ENCODE data around the gene AXIN1.

The AXIN1 gene

GRCh38 chr16:352547-353403 is at the start of gene AXIN1:
Gene AXIN1, minus strand, starts transcription at chr16:352723. Its CDS starts 5,698 bp downstream, at chr16:347025.
- 0 out of 2 replicates have a peak within 1 kb of the TSS, but pooled peaks have one; percentile 24 for H3K27ac ChIP-seq (ENCODE audit: low read depth, low read length)
- peak within 1 kb of the TSS; percentile 81 for H3K9ac ChIP-seq (ENCODE audit: low read length)
- no peaks in the 10 kb centered on the region for H3K27me3 ChIP-seq (ENCODE audit: control insufficient read depth, insufficient read depth, low read length)
- peak within 1 kb of the TSS; percentile 76 for H3K4me3 ChIP-seq (ENCODE audit: low read depth, low read length)
- H3K9me3 ChIP-seq (ENCODE audit: control insufficient read depth, insufficient read depth, low read depth, low read length) = no peaks in the 10 kb centered on the region
- peaks cover 4% of the 10 kb centered on the region; the same call in 1 of the 2 replicates for H3K4me1 ChIP-seq (ENCODE audit: control insufficient read depth, insufficient read depth, low read length)
- peaks cover 8% of the 10 kb centered on the region; the same call in 1 of the 2 replicates for H3K36me3 ChIP-seq (ENCODE audit: control insufficient read depth, insufficient read depth, low read length)

- Histone ChIP-seq H3K36me3 (ENCODE audit: control insufficient read depth, insufficient read depth, low read length) (peaks cover 18% of the 10 kb centered on the region), H3K9me3 (ENCODE audit: control insufficient read depth, insufficient read depth, low read depth, low read length) (no peaks in the 10 kb centered on the region), H3K4me3 (ENCODE audit: low read depth, low read length) (peak within 1 kb of the TSS; percentile 81), H3K4me1 (ENCODE audit: control insufficient read depth, insufficient read depth, low read length) (peaks cover 17% of the 10 kb centered on the region; the same call in 1 of the 2 replicates), H3K27ac (ENCODE audit: low read depth, low read length) (peak within 1 kb of the TSS; percentile 75; the same call in 1 of the 2 replicates), H3K27me3 (ENCODE audit: control insufficient read depth, insufficient read depth, low read length) (no peaks in the 10 kb centered on the region), H3K9ac (ENCODE audit: low read length) (peak within 1 kb of the TSS; percentile 84)
Measured at GRCh38 chr16:401468-402348, 49.2 kb upstream of the AXIN1 start, which contains the start of gene DECR2. Gene DECR2, plus strand, starts transcription at chr16:401885. Its CDS starts 79 bp downstream, at chr16:401964.

DNA sequence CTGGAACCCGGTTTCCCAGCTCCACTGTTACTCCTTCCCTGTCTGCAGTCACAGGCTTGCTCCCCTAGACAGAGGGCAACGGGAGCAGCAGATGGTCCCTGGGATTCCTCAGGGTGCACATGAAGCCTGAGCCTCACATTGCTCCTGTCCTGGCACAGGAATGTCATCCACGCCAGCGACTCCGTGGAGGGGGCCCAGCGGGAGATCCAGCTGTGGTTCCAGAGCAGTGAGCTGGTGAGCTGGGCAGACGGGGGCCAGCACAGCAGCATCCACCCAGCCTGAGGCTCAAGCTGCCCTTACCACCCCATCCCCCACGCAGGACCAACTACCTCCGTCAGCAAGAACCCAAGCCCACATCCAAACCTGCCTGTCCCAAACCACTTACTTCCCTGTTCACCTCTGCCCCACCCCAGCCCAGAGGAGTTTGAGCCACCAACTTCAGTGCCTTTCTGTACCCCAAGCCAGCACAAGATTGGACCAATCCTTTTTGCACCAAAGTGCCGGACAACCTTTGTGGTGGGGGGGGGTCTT is 47.6 kb upstream of the AXIN1 start:
- Histone ChIP-seq H3K27ac (ENCODE audit: low read depth, low read length) (no peak overlapping the region), H3K36me3 (ENCODE audit: control insufficient read depth, insufficient read depth, low read length) (peaks cover 18% of the 10 kb centered on the region), H3K4me1 (ENCODE audit: control insufficient read depth, insufficient read depth, low read length) (peaks cover 22% of the 10 kb centered on the region), H3K4me3 (ENCODE audit: low read depth, low read length) (peak overlapping the region; percentile 77), H3K27me3 (ENCODE audit: control insufficient read depth, insufficient read depth, low read length) (no peaks in the 10 kb centered on the region), H3K9me3 (ENCODE audit: control insufficient read depth, insufficient read depth, low read depth, low read length) (no peaks in the 10 kb centered on the region), H3K9ac (ENCODE audit: low read length) (no peak overlapping the region)

- Histone ChIP-seq H3K4me1 (ENCODE audit: control insufficient read depth, insufficient read depth, low read length) (peaks cover 22% of the 10 kb centered on the region), H3K27ac (ENCODE audit: low read depth, low read length) (no peak overlapping the region)
Measured at GRCh38 chr16:399340-400019, 47.0 kb upstream of the AXIN1 start.

GRCh38 chr16:398561-399339 is 46.2 kb upstream of the AXIN1 start:
- no peak overlapping the region for H3K9ac ChIP-seq (ENCODE audit: low read length)
- H3K27ac ChIP-seq (ENCODE audit: low read depth, low read length) = no peak overlapping the region
- H3K36me3 ChIP-seq (ENCODE audit: control insufficient read depth, insufficient read depth, low read length) = peaks cover 18% of the 10 kb centered on the region
- 0 out of 2 replicates have a peak overlapping the region, but pooled peaks have one; percentile 43 for H3K4me3 ChIP-seq (ENCODE audit: low read depth, low read length)
- peaks cover 22% of the 10 kb centered on the region for H3K4me1 ChIP-seq (ENCODE audit: control insufficient read depth, insufficient read depth, low read length)
- H3K9me3 ChIP-seq (ENCODE audit: control insufficient read depth, insufficient read depth, low read depth, low read length) = no peaks in the 10 kb centered on the region
- H3K27me3 ChIP-seq (ENCODE audit: control insufficient read depth, insufficient read depth, low read length) = no peaks in the 10 kb centered on the region

More at GRCh38 chr16:399340-400019, 47.0 kb upstream of the AXIN1 start:
- no peak overlapping the region for H3K4me3 ChIP-seq (ENCODE audit: low read depth, low read length)
- peaks cover 18% of the 10 kb centered on the region for H3K36me3 ChIP-seq (ENCODE audit: control insufficient read depth, insufficient read depth, low read length)
- no peaks in the 10 kb centered on the region for H3K9me3 ChIP-seq (ENCODE audit: control insufficient read depth, insufficient read depth, low read depth, low read length)
- H3K9ac ChIP-seq (ENCODE audit: low read length) = no peak overlapping the region
- no peaks in the 10 kb centered on the region for H3K27me3 ChIP-seq (ENCODE audit: control insufficient read depth, insufficient read depth, low read length)

GRCh38 chr16:397736-398332 is 45.3 kb upstream of the AXIN1 start:
- Histone ChIP-seq H3K9me3 (ENCODE audit: control insufficient read depth, insufficient read depth, low read depth, low read length) (peaks cover under 1% of the 10 kb centered on the region; the same call in 1 of the 2 replicates), H3K27me3 (ENCODE audit: control insufficient read depth, insufficient read depth, low read length) (no peaks in the 10 kb centered on the region), H3K4me3 (ENCODE audit: low read depth, low read length) (peak overlapping the region; percentile 43), H3K27ac (ENCODE audit: low read depth, low read length) (peak overlapping the region; percentile 21; the same call in 1 of the 2 replicates), H3K36me3 (ENCODE audit: control insufficient read depth, insufficient read depth, low read length) (peaks cover 18% of the 10 kb centered on the region), H3K4me1 (ENCODE audit: control insufficient read depth, insufficient read depth, low read length) (peaks cover 22% of the 10 kb centered on the region), H3K9ac (ENCODE audit: low read length) (peak overlapping the region; percentile 66)

DNA sequence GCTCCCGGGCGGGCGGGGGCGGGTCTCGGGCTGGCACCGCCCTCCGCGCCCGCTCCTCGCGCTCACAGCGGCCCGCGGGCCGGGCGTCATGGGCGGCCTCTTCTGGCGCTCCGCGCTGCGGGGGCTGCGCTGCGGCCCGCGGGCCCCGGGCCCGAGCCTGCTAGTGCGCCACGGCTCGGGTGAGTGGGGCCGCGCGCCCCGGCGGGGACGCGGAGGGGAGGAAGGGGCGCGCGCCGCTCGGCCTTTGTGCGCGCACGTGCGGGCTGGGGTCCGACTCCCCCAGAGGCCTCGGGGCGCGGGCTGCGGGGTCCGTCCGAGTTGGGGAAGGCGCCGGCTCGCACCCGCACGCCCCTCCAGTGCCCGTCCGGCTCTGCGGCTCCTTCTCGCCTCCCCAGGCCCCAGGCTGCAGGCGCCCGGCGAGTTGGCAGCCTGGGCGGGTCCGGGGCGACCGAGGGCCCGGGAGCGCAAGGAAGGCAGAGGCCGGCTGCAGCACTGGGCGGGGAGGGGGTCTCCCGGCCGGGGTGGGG is 44.7 kb upstream of the AXIN1 start, which contains the start of gene NME4:
Gene NME4 (plus strand): TSS at position 65 of the 527 bp plus-strand sequence. CDS start 24 bp downstream, at position 89.
- H3K4me3 ChIP-seq (ENCODE audit: low read depth, low read length) = peak within 1 kb of the TSS; percentile 73
- peaks cover 18% of the 10 kb centered on the region for H3K36me3 ChIP-seq (ENCODE audit: control insufficient read depth, insufficient read depth, low read length)
- H3K4me1 ChIP-seq (ENCODE audit: control insufficient read depth, insufficient read depth, low read length) = peaks cover 22% of the 10 kb centered on the region
- peak within 1 kb of the TSS; percentile 58; the same call in 1 of the 2 replicates for H3K27ac ChIP-seq (ENCODE audit: low read depth, low read length)
- H3K9me3 ChIP-seq (ENCODE audit: control insufficient read depth, insufficient read depth, low read depth, low read length) = peaks cover 6% of the 10 kb centered on the region
- H3K9ac ChIP-seq (ENCODE audit: low read length) = peak within 1 kb of the TSS; percentile 81
- no peaks in the 10 kb centered on the region for H3K27me3 ChIP-seq (ENCODE audit: control insufficient read depth, insufficient read depth, low read length)

DNA sequence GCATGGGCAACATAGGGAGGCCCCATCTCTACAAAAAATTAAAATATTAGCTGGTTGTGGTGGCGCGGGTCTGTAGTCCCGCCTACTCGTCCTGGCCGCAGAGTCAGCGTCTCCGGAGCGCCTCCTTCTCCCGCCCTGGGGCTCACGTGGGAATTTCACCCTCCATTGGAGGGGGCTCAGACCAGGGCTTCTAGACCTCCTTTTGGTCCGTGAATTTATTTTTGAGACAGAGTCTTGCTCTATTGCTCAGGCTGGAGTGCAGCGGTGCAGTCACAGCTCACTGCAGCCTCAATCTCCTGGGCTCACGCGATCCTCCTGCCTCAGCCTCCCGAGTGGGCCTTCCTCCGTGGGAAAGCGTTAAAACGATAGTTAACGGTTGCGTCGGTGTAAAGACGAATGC is 44.1 kb upstream of the AXIN1 start:
- peaks cover 10% of the 10 kb centered on the region for H3K9me3 ChIP-seq (ENCODE audit: control insufficient read depth, insufficient read depth, low read depth, low read length)
- peak overlapping the region; percentile 68 for H3K9ac ChIP-seq (ENCODE audit: low read length)
- peaks cover 18% of the 10 kb centered on the region for H3K36me3 ChIP-seq (ENCODE audit: control insufficient read depth, insufficient read depth, low read length)
- H3K4me3 ChIP-seq (ENCODE audit: low read depth, low read length) = peak overlapping the region; percentile 61
- H3K27ac ChIP-seq (ENCODE audit: low read depth, low read length) = peak overlapping the region; percentile 2; the same call in 1 of the 2 replicates
- H3K27me3 ChIP-seq (ENCODE audit: control insufficient read depth, insufficient read depth, low read length) = no peaks in the 10 kb centered on the region
- H3K4me1 ChIP-seq (ENCODE audit: control insufficient read depth, insufficient read depth, low read length) = peaks cover 22% of the 10 kb centered on the region

- Histone ChIP-seq H3K4me1 (ENCODE audit: control insufficient read depth, insufficient read depth, low read length) (peaks cover 22% of the 10 kb centered on the region), H3K4me3 (ENCODE audit: low read depth, low read length) (peak overlapping the region; percentile 61), H3K9ac (ENCODE audit: low read length) (peak overlapping the region; percentile 68), H3K9me3 (ENCODE audit: control insufficient read depth, insufficient read depth, low read depth, low read length) (peaks cover 10% of the 10 kb centered on the region), H3K27ac (ENCODE audit: low read depth, low read length) (peak overlapping the region; percentile 2; the same call in 1 of the 2 replicates), H3K36me3 (ENCODE audit: control insufficient read depth, insufficient read depth, low read length) (peaks cover 18% of the 10 kb centered on the region), H3K27me3 (ENCODE audit: control insufficient read depth, insufficient read depth, low read length) (no peaks in the 10 kb centered on the region)
Measured at GRCh38 chr16:396199-396598, 43.7 kb upstream of the AXIN1 start.

Measured in HUES6 (cell line).